Measurements from ENCODE around the gene OGFOD2. TPM values are rescaled to one million over a fixed set of nuclear protein-coding genes. Genes with fewer than 3 reads are reported as not detected.

Gene OGFOD2
- total and polyA plus RNA-seq, 9 of the 15 experiments (the other 6 are each of a cell fraction or from before 2014, with no cell fraction given), result 1.4 to 111 (median 18.5) TPM

DNA sequence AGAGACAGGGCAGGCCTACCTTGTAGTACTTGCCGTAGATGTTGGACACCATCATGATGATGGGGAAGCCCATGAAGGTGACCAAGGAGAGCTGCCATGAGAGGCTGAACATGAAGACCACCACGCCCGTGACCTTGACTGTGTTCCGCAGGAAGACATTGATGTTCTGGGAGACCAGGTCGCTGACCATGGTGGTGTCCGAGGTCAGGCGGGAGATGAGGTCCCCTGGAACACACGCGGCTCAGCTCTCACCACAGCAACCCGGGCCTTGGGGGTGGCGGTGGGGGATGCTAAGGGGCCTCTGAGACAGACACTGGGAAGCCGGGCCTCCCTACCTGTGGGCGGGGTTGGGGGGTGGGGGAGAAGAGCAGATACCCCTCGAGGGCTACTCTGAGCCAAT is 26.4 kb upstream of the OGFOD2 start (continued):
- no peak for TF ChIP-seq TAF9B (IDR thresholded peaks at IDR 0.05; ENCODE audit: partially characterized antibody)
- TF ChIP-seq, protein P1, sequence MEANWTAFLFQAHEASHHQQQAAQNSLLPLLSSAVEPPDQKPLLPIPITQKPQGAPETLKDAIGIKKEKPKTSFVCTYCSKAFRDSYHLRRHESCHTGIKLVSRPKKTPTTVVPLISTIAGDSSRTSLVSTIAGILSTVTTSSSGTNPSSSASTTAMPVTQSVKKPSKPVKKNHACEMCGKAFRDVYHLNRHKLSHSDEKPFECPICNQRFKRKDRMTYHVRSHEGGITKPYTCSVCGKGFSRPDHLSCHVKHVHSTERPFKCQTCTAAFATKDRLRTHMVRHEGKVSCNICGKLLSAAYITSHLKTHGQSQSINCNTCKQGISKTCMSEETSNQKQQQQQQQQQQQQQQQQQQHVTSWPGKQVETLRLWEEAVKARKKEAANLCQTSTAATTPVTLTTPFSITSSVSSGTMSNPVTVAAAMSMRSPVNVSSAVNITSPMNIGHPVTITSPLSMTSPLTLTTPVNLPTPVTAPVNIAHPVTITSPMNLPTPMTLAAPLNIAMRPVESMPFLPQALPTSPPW (CRISPR knock-in tag; IDR thresholded peaks at IDR 0.05), result no peak
- TF ChIP-seq, protein P2, sequence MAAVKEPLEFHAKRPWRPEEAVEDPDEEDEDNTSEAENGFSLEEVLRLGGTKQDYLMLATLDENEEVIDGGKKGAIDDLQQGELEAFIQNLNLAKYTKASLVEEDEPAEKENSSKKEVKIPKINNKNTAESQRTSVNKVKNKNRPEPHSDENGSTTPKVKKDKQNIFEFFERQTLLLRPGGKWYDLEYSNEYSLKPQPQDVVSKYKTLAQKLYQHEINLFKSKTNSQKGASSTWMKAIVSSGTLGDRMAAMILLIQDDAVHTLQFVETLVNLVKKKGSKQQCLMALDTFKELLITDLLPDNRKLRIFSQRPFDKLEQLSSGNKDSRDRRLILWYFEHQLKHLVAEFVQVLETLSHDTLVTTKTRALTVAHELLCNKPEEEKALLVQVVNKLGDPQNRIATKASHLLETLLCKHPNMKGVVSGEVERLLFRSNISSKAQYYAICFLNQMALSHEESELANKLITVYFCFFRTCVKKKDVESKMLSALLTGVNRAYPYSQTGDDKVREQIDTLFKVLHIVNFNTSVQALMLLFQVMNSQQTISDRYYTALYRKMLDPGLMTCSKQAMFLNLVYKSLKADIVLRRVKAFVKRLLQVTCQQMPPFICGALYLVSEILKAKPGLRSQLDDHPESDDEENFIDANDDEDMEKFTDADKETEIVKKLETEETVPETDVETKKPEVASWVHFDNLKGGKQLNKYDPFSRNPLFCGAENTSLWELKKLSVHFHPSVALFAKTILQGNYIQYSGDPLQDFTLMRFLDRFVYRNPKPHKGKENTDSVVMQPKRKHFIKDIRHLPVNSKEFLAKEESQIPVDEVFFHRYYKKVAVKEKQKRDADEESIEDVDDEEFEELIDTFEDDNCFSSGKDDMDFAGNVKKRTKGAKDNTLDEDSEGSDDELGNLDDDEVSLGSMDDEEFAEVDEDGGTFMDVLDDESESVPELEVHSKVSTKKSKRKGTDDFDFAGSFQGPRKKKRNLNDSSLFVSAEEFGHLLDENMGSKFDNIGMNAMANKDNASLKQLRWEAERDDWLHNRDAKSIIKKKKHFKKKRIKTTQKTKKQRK (IDR thresholded peaks at IDR 0.05; ENCODE audit: borderline replicate concordance, low read depth, low read length), result no peak
- TF ChIP-seq, protein P3, sequence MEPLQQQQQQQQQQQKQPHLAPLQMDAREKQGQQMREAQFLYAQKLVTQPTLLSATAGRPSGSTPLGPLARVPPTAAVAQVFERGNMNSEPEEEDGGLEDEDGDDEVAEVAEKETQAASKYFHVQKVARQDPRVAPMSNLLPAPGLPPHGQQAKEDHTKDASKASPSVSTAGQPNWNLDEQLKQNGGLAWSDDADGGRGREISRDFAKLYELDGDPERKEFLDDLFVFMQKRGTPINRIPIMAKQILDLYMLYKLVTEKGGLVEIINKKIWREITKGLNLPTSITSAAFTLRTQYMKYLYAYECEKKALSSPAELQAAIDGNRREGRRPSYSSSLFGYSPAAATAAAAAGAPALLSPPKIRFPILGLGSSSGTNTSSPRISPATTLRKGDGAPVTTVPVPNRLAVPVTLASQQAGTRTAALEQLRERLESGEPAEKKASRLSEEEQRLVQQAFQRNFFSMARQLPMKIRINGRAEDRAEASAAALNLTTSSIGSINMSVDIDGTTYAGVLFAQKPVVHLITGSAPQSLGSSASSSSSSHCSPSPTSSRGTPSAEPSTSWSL (CRISPR knock-in tag; IDR thresholded peaks at IDR 0.05; ENCODE audit: borderline replicate concordance), result no peak
- TF ChIP-seq, protein P4, sequence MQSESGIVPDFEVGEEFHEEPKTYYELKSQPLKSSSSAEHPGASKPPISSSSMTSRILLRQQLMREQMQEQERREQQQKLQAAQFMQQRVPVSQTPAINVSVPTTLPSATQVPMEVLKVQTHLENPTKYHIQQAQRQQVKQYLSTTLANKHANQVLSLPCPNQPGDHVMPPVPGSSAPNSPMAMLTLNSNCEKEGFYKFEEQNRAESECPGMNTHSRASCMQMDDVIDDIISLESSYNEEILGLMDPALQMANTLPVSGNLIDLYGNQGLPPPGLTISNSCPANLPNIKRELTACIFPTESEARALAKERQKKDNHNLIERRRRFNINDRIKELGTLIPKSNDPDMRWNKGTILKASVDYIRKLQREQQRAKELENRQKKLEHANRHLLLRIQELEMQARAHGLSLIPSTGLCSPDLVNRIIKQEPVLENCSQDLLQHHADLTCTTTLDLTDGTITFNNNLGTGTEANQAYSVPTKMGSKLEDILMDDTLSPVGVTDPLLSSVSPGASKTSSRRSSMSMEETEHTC (IDR thresholded peaks at IDR 0.05), result no peak
- TF ChIP-seq, protein P5, sequence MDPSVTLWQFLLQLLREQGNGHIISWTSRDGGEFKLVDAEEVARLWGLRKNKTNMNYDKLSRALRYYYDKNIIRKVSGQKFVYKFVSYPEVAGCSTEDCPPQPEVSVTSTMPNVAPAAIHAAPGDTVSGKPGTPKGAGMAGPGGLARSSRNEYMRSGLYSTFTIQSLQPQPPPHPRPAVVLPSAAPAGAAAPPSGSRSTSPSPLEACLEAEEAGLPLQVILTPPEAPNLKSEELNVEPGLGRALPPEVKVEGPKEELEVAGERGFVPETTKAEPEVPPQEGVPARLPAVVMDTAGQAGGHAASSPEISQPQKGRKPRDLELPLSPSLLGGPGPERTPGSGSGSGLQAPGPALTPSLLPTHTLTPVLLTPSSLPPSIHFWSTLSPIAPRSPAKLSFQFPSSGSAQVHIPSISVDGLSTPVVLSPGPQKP (CRISPR knock-in tag; IDR thresholded peaks at IDR 0.05), result no peak
- TF ChIP-seq MED1 (CRISPR knock-in tag; IDR thresholded peaks at IDR 0.05; ENCODE audit: borderline replicate concordance), result no peak
- no peak for TF ChIP-seq NFE2 (IDR thresholded peaks at IDR 0.05; ENCODE audit: low read depth)
- TF ChIP-seq MTA2 (IDR thresholded peaks at IDR 0.05; ENCODE audit: low read depth), result no peak
- TF ChIP-seq, protein P6, sequence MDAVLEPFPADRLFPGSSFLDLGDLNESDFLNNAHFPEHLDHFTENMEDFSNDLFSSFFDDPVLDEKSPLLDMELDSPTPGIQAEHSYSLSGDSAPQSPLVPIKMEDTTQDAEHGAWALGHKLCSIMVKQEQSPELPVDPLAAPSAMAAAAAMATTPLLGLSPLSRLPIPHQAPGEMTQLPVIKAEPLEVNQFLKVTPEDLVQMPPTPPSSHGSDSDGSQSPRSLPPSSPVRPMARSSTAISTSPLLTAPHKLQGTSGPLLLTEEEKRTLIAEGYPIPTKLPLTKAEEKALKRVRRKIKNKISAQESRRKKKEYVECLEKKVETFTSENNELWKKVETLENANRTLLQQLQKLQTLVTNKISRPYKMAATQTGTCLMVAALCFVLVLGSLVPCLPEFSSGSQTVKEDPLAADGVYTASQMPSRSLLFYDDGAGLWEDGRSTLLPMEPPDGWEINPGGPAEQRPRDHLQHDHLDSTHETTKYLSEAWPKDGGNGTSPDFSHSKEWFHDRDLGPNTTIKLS (IDR thresholded peaks at IDR 0.05; ENCODE audit: borderline replicate concordance, low read depth), result no peak

Data from K562 (cell line).